ENCODE measurements around the gene HNF1A.
"Not testable (repeated sequence)": the region's sequence is repeated elsewhere in the genome, so short reads cannot be mapped to it uniquely, and the experiment has no call there.

The HNF1A gene

DNA sequence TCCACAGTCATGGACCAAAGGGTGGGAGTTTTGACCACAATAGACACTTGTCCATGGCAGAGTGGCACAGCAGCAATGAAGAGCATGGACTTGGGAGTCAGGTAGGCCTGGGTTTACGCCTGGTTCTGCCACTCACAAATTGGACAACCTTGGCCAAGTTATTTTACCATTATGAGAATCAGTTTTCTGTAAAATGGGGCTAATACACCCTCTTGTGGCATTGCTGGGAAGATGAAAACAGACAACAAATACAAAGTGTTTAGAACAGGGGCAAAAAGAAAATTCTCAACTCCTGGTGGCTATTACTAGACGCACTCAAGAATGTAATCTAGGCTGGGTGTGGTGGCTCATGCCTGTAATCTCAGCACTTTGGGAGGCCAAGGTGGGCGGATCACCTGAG is 35.4 kb downstream of the HNF1A start:
- DNase-seq, result no peak

GRCh38 chr12:121015825-121016766 is 37.8 kb downstream of the HNF1A start, which contains the start of gene C12orf43:
Gene C12orf43, minus strand, starts transcription at chr12:121016487. Its CDS starts 13 bp downstream, at chr12:121016474.
- peak; percentile 96 for DNase-seq

- no peak for DNase-seq
These were observed 39.7 kb downstream of the HNF1A start for GRCh38 chr12:121017966-121018491.

GRCh38 chr12:121018860-121019617 is 40.7 kb downstream of the HNF1A start:
- DNase-seq, result no peak

- no peak for DNase-seq
These were observed 43.4 kb downstream of the HNF1A start for GRCh38 chr12:121021754-121022153.

DNA sequence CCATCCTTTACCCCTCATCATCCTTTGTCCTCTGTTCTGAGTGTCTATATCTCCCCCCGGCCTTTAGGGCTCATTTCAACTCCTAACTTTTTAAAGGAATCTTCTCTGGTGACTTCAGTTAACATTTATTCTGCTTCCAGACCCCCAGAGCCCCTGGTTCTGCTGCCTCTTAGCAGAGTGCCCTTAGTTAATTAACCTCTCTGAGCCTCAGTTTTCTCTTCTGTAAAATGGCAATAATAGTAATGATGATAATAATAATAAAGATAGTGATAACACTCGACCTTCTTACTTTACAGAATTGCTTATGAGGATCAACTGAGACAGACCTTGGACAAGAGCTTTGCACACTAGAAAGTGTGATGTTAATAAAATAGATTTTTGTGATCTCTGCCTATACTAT is 44.4 kb downstream of the HNF1A start:
- DNase-seq, result no peak

- DNase-seq, result no peak
These were observed 45.5 kb downstream of the HNF1A start for GRCh38 chr12:121023799-121024198.

DNA sequence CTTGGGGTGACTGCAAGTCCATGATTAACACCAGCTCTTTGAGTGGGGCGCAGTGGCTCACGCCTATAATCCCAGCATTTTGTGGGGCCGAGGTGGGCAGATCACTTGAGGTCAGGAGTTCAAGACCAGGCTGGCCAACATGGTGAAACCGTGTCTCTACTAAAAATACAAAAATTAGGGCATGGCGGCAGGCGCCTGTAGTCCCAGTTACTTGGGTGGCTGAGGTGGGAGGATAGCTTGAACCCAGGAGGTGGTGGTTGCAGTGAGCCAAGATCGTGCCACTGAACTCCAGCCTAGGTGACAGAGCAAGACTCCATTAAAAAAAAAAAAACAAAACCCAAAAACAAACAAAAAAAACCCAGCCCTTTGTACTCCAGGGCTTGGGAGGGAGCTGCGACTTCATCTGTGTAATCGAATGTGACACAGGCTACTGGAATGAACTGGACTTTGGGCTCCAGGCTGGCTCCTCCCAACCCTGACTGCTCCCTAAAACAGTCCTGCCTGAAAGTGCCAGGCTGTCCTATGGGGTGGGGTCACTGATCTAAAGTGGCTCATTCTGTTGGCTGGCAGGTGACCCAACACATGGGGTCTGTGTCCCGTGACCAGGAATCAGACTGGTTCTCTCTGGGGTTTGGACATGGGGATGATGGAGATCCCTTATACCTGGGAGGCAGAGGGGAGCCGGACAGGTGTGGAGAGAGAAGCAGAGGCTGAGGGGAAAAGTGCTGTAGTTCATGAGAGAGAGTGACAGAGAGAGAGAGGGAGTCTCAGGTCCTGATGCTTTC is 47.3 kb downstream of the HNF1A start:
- DNase-seq, result no peak

GRCh38 chr12:121026274-121027045 is 48.1 kb downstream of the HNF1A start:
- no peak for DNase-seq

DNA sequence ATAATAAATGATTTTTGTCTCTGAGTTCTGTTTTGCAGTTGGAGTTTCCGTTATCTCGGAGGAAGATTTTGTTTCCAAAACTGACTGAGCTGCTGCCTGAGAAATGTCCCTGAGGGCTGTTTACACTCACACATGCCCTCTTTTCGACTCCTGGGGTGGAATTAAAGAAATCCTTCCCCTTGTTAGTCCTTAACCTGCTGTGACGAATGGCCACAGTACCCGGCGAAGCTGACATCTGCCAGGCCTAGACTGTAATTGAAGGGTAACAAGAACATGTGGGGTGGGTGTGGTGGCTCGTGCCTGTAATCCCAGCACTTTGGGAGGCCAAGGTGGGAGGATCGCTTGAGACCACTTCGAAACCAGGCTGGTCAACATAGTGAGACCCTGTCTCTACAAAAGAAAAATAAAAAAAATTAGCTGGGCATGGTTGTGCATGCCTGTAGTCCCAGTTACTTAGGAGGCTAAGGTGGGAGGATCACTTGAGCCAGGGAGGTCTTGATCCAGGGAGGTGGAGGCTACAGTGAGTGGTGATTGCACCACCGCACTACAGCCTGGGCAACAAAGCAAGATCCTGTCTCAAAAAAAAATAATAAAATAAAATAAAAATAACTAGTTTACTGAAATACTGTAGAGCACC is 52.4 kb downstream of the HNF1A start:
- DNase-seq, result no peak

DNA sequence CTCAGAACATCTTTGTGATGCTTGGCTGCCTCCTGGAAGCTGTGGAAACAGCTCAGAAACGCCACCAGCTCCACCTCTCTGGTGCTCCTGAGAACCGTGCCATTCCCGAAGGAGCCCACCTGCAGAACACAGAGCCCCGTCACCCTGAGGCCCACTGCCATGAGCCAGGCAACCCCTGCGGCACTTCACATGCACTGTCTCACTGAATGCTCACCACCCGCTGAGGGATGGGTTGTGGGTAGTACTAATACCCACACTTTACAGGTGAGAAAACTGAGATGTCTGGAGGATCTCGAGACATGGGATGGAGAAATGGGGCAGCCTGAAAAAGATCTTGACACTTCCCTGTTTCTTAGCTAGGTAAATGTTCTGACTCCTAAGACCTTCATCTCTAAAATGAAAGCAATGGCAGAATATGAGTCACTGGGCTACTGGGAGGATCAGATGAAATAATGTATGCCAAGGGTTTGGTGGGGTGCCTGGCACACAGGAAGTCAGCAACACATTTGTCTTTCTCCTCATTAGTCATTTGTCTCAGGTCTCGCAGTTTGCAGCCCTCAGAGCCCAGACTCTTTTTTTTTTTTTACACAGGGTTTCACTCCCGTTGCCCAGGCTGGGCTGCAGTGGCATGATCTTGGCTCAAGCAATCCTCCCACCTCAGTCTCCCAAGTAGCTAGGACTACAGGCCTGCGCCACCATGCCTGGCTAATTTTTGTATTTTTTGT is 55.4 kb downstream of the HNF1A start:
- peak; percentile 89 for DNase-seq

DNA sequence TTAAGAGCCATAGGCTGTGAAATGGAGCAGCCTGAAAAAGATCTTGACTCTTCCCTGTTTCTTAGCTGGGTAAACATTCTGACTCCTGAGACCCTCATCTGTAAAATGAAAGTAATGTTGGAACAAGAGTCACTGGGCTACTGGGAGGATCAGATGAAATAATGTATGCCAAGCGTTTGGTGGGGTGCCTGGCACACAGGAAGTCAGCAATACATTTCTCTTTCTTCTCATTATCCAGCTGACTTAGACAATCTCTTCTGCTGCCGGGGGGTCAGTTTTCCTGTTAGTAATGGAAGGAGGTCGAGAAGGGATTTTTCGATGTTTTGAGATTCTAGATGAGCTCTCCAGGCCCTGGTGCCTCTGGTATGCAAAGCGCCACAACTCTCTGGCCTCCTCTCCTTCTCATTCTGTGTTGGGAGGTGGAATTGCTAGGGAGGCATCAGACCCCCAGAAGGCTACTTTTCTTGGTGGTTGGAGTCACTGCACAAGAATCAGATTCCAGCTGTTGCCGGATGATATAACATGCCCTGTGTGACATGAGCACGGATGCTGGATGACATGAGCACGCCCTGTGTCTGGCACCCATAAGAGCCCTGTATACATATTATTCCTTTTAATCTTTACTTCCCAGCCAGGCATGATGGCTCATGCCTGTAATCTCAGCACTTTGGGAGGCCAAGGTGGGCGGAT is 56.4 kb downstream of the HNF1A start:
- no peak for DNase-seq

DNA sequence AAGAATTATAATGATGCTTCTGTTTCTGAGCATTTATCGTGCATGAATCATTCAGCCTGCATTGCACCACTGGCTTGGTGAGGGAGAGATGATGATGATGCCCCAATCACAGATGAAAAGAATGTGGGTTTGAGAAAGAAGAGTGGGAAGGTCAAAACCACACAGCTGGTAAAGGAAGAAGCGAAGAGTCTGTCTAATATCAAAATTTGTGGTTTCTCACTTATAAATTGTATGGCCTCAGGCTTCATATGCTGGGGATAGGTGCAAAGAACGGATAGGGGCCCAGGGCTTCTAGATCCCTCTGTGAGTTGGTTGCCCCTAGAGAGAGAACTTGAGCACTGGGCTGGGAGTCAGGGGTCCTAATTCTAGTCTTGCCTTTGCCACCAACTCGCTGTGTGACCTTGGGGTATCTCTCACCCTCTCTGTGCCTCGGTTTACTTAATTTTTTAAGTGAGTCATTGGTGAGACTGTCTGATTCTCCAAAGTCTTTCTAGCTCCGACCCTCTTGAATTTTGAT is 58.5 kb downstream of the HNF1A start:
- DNase-seq, result peak; percentile 81

DNA sequence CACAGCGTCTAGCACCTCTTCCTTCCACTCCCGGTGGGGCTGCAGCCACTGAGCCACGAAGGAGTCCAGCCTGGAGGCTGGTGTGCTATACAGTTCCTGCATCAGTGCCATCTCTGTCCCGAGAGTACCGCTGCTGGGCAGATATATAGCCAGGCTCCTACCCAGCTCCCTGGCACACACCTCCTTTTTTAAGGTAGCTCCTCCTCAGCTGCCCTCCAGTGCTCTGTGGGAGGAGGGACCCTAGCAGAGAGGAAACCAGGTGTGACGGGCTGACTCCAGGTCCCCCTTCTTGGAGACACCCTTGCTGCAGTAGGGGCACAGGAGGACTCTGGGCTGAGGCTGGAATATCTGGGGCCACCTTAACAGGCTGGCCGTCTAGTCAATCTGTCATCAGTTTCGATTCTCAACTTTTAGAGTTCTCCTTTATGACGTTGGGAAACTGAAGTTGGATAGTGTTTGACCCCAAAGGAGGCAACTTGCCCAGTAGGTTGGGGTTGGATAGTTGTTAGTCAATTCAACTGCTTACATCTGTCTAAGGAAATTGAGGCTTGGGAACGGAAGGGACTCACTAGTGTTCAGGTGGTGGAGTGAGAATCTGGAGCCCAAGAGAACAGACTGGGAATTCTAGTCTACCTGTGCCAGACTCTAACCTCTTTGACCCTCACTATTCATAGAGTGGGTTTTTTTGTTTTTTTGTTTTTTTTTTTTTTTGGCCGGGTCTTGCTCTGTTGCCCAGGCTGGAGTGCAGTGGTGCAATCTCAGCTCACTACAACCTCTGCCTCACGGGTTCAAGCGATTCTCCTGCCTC is 60.7 kb downstream of the HNF1A start, which contains the start of gene OASL:
Gene OASL, minus strand, starts transcription at position 386 of the 808 bp plus-strand sequence. Its CDS starts 275 bp downstream, at position 111.
- peak; percentile 29 for DNase-seq

DNA sequence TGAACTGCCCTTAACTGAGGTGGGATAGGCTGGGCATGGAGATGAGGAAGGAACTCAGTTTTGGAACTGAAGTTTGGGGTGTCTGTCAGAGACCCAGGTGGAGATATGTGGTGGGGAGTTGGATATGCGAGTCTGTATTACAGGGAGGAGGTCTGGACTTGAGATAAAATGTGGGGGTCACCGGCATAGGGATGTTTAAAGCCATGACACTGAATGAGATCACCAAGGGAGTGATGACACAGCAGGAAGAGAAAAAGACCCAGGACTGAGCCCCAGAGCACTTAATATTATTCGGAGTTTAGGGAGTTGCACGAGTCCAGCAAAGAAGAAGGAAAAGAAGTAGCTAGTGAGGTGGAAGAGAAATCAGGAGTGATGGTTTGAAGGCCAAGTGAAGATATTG is 64.7 kb downstream of the HNF1A start:
- no peak for DNase-seq

DNA sequence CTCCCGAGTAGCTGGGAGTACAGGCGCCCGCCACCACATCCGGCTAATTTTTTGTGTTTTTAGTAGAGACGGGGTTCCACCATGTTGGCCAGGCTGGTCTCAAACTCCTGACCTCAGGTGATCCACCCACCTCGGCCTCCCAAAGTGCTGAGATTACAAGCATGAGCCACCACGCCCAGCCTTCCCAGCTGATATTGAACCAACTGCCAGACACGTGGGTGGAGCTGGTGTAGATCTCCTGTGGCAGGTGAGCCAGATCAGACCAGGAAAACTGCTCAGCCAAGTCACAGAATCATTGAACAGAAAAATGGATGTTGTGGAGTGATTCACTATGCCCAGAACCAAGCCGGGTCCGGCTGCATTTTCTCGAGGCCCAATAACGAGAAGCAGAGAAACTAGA is 69.1 kb downstream of the HNF1A start:
- not testable (repeated sequence) for DNase-seq

DNA sequence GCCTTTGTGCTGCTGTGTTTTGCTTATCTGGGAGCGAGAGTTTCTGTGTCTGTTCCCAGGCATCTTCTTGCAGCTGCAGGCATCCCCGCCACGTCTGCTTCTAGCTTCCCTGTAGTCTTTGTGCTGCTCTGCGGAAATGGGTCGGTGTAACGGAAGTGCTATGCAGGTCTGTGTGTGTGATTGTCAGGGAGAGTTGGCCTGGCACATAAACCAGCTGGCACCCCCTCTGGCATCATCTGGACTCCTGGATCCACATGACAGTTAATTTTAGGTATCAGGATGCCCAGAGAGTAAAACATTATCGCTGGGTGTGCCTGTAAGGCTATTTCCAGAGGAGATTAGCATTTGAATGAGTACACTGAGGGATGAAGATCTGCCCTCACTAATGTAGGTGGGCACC is 70.1 kb downstream of the HNF1A start:
- DNase-seq, result no peak

GRCh38 chr12:121050725-121051124 is 72.4 kb downstream of the HNF1A start:
- no peak for DNase-seq
